Activated CD4-positive, alpha-beta memory T cell treated with anti-CD3 and anti-CD28 coated beads for 36 hours (primary cell): ENCODE measurements around the gene CTXN1. TPM values are rescaled to one million over a fixed set of nuclear protein-coding genes. Genes with fewer than 3 reads are reported as not detected.
"Not testable (repeated sequence)": the region's sequence is repeated elsewhere in the genome, so short reads cannot be mapped to it uniquely, and the experiment has no call there.

ENCODE experiments used
- CTCF ChIA-PET: fragments of 350-600 bp; sonication (Branson Sonifier 250); formaldehyde crosslinking; loops from one replicate; lab custom pipeline; 2021; ENCODE audit warnings: antibody characterized with exemption, inconsistent platforms; lab: Charles Lee
- POLR2A ChIA-PET: fragments of 350-600 bp; sonication (Branson Sonifier 250); formaldehyde crosslinking; loops from one replicate; lab custom pipeline; 2021; ENCODE audit warnings: antibody characterized with exemption; lab: Charles Lee
- DNase-seq: peaks from one replicate; pipeline ENCODE4 v3.0.0-alpha.2; 2020
- H3K27ac Mint-ChIP-seq: one replicate; pipeline ENCODE4 v1.8.0; 2021; ENCODE audit warnings: mixed read lengths
- H3K27me3 Mint-ChIP-seq: one replicate; pipeline ENCODE4 v1.8.0; 2021; ENCODE audit warnings: mixed read lengths
- H3K36me3 Mint-ChIP-seq: one replicate; pipeline ENCODE4 v1.8.0; 2021; ENCODE audit warnings: mixed read lengths
- H3K4me1 Mint-ChIP-seq: one replicate; pipeline ENCODE4 v1.8.0; 2021; ENCODE audit warnings: low read depth, mixed read lengths
- H3K4me3 Mint-ChIP-seq: one replicate; pipeline ENCODE4 v1.8.0; 2021; ENCODE audit warnings: mild to moderate bottlenecking, mixed read lengths
- H3K9me3 Mint-ChIP-seq: one replicate; pipeline ENCODE4 v1.8.0; 2021; ENCODE audit warnings: mixed read lengths
- intact Hi-C: fragments of 100-400 bp; cut with micrococcal nuclease; formaldehyde crosslinking; loops from one replicate; pipeline ENCODE4 v1.15.1; 2023
- total RNA-seq, 2 experiments: library from RNA; stranded (reverse); gene quantifications; one replicate each; pipeline ENCODE4 v1.2.3, GENCODE V29; 2021

The CTXN1 gene
- total RNA-seq, 2 experiments from 2014 or later: 0.29 to 0.77 TPM

DNA sequence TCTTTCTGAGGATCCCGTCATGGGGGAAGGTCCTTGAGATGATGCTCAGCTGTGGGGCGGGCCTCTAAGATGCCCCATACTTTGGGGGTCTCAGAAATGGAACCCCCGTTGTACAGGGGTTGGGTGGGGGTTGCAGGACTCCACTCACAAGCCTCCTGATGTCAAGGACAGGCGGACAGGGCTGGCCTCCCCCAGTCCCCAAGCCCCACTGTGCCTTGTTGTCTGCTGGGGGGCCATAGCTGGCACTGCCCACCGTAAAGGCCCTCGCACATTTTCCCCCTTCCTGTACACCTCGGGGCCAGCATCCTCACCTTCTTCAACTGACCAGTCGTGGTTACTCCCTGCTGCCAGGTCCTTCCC lies 3.1 kb downstream of the CTXN1 start:
- H3K27me3 Mint-ChIP-seq: peaks cover 6% of the 10 kb centered on the region
- CTCF ChIA-PET: interaction anchor here (0.7 to 1.4 kb wide), 3 partner anchors 19 to 69 kb away, joined by 3 to 5 read pairs (median 4); partner anchors contain the start of gene MAP2K7
- no peak overlapping the region for H3K4me3 Mint-ChIP-seq
- intact Hi-C loops: loop anchor here (5.0 kb wide), 1 partner anchor 286 kb away; the partner anchor contains the start of gene STXBP2
- H3K36me3 Mint-ChIP-seq: peaks cover 3% of the 10 kb centered on the region
- peaks cover 30% of the 10 kb centered on the region for H3K4me1 Mint-ChIP-seq
- no peak overlapping the region for H3K27ac Mint-ChIP-seq
- POLR2A ChIA-PET: no interaction called here
- H3K9me3 Mint-ChIP-seq: no peaks in the 10 kb centered on the region
- DNase-seq: no peak

DNA sequence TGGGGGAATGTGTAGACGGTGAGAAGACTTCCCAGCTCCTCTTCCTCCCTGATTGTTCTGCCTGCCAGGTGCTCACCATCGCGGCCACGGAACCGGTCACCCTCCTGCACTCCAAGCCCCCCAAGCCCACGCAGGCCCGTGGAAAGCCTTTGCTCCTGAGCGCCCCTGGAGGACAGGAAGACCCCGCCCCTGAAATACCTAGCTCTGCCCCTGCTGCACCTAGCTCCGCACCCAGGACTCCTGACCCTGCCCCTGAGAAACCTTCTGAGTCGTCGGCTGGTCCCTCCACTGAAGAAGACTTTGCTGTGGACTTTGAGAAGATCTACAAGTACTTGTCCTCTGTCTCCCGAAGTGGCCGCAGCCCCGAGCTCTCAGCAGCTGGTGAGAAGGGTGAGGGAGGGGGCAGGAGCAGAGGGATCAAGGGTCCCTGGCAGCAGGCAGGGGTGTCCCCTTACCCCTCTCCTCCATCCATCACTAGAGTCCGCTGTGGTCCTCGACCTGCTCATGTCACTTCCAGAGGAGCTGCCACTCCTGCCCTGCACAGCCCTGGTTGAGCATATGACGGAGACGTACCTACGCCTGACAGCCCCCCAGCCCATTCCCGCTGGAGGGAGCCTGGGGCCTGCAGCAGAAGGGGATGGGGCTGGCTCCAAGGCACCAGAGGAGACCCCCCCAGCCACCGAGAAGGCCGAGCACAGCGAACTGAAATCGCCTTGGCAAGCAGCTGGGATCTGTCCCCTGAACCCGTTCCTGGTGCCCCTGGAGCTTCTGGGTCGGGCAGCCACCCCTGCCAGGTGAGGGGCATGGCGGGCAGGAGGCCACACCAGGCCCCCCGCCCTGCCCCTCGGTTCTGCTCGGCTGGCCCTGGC lies 3.7 kb downstream of the CTXN1 start:
- Mint-ChIP-seq H3K27ac (no peak overlapping the region), H3K27me3 (peaks cover 6% of the 10 kb centered on the region), H3K4me1 (peaks cover 30% of the 10 kb centered on the region), H3K9me3 (no peaks in the 10 kb centered on the region), H3K4me3 (no peak overlapping the region), H3K36me3 (peaks cover 3% of the 10 kb centered on the region)
- POLR2A ChIA-PET: interaction anchor here (1.7 kb wide), 1 partner anchor 22 kb away, joined by 7 read pairs; the partner anchor contains the start of gene TIMM44
- no peak for DNase-seq
- CTCF ChIA-PET: interaction anchor here (0.7 to 3.5 kb wide), 5 partner anchors 18 to 53 kb away, joined by 3 to 28 read pairs (median 4); partner anchors contain the start of genes MAP2K7 and TIMM44
- intact Hi-C loops: loop anchor here (5.0 kb wide), 1 partner anchor 285 kb away; the partner anchor contains the start of gene STXBP2

DNA sequence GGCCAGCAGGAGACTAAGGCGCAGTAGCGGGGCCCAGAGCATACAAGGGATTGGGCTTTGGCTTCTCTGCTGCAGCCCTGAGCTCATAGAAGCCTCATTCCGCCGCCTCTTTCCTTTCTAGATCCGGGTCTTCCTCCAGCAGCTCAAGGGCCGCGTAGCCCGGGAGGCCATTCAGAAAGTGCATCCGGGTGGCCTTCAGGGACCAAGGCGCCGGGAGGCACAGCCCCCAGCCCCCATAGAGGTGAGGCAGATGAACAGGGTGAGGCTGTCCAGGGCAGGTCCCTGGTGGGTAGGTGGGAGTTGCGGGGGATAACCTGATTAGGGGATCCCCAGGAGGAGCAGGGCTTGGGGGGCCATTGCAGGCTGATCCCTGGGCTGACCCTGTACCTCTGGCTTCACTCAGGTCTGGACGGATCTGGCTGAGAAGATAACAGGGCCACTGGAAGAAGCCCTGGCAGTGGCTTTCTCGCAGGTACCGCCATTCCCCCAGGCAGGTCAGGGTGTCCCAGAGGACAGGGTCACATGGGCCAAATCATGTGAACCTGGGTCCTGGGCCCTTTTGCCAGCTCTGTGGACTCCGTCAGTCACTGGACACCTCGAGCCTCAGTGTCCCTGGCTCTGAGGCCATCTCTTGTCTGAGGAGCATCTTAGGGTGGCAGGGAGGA lies 4.5 kb downstream of the CTXN1 start:
- no peak for DNase-seq
- Mint-ChIP-seq H3K27ac (peak overlapping the region; percentile 84), H3K27me3 (peaks cover 10% of the 10 kb centered on the region), H3K36me3 (peaks cover 3% of the 10 kb centered on the region), H3K9me3 (no peaks in the 10 kb centered on the region), H3K4me3 (peak overlapping the region; percentile 83), H3K4me1 (peaks cover 32% of the 10 kb centered on the region)
- intact Hi-C loops: loop anchor here (5.0 kb wide), 1 partner anchor 284 kb away; the partner anchor contains the start of gene STXBP2
- POLR2A ChIA-PET: interaction anchor here (1.7 kb wide), 1 partner anchor 23 kb away, joined by 7 read pairs; the partner anchor contains the start of gene TIMM44
- CTCF ChIA-PET: interaction anchor here (0.9 to 3.5 kb wide), 8 partner anchors 8 to 353 kb away, joined by 3 to 28 read pairs (median 7); partner anchors contain the start of genes MAP2K7 and TIMM44

DNA sequence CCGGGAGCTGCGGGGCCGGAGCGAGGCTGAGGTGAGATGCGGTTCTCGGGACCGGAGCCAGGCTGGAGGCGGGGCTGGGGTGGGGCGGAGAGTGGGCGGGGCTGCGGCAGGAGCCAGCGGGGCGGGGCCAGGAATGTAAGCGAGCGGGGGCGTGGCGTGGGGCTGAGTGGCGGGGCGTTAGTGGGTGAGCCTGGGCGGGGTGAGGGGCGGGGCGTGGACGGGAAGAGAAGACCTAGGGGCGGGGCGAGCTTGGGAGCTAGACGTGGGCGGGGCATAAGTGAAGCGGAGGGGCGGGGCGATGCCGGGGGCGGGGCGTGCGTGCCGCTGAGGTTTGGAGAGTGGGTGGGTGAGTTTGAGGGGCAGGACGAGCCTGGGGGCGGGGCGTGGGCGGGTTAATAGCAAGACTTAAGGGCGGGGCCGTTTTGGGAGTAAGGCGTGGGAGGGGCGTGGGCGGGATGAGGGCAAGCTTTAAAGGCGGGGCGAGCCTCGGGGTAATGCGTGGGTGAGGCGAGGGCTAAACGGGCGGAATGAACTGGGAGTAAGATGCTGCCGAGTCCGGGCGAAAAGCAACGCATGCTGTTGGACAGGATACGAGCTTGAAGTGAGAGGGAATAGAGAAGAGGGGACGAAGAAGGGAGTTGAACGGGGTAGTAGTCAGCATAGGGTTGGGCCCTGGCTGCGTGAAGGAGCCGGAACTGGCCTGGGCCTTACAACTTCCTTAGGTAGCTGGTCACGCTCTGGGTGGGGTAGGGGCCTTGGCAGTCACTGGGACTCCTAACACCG lies 5.2 kb downstream of the CTXN1 start:
- intact Hi-C loops: loop anchor here (1.0 to 5.0 kb wide), 5 partner anchors 17 to 283 kb away; partner anchors contain the start of genes MAP2K7, STXBP2 and TIMM44

DNA sequence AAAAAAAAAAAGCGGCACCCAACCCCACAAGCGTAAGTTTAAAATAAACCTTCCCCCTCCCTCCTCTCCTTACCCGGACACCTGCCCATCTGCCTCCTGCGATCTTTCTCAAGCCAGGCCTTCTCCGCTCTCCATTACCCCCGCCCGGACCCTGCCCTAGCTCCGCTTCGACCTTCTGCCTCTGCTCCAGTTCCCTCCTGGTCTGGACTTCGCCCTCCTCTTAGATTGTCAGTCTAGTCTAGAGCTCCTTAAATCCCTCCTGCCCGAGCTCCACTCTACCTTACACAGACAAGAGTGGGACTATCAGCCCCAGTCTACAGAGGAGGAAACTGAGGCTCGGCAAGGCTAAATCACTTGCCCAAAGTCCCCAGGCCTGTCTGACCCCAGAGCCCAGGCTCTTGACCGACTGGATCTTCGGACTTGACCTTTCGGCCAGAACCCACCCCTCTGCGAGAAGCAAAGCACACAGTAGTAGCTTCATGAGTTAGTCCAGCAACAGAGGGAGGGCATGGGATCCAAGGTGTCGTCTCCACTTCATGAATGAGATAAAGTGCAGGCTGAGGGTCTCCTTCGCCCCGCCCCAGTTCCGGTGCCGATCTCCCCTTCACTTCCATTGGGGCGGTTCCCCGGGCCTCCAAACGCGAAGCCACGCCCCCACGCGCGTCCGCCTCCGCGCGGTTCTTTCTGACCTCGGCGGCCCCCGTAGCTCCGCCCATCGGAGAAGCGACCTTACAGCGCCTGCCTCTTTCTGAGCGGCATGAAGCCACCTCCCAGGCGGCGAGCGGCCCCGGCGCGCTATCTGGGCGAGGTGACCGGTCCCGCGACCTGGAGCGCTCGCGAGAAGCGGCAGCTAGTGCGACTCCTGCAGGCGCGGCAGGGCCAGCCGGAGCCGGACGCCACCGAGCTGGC lies 6.1 kb downstream of the CTXN1 start, which contains the start of gene SNAPC2:
Gene SNAPC2 (plus strand): TSS at position 729 of the 909 bp plus-strand sequence. CDS start 29 bp downstream, at position 758.
- ChIA-PET CTCF (interaction anchor here (0.5 to 3.5 kb wide), 9 partner anchors 9 to 566 kb away, joined by 3 to 28 read pairs (median 6); partner anchors contain the start of genes MAP2K7 and TIMM44), POLR2A (interaction anchor here (0.9 to 1.7 kb wide), 4 partner anchors 13 to 24 kb away, joined by 3 to 7 read pairs (median 6); partner anchors contain the start of genes MAP2K7 and TIMM44)
- peaks cover 3% of the 10 kb centered on the region for H3K36me3 Mint-ChIP-seq
- H3K27ac Mint-ChIP-seq: peak within 1 kb of the TSS; percentile 84
- peak; percentile 98 for DNase-seq
- peaks cover 33% of the 10 kb centered on the region for H3K4me1 Mint-ChIP-seq
- intact Hi-C loops: loop anchor here (1.0 to 5.0 kb wide), 5 partner anchors 17 to 283 kb away; partner anchors contain the start of genes MAP2K7, STXBP2 and TIMM44
- H3K4me3 Mint-ChIP-seq: peak within 1 kb of the TSS; percentile 83
- peaks cover 22% of the 10 kb centered on the region for H3K27me3 Mint-ChIP-seq
- H3K9me3 Mint-ChIP-seq: no peaks in the 10 kb centered on the region

More for the DNA sequence above, 5.2 kb downstream of the CTXN1 start:
- Mint-ChIP-seq H3K27ac (peak overlapping the region; percentile 84), H3K36me3 (peaks cover 3% of the 10 kb centered on the region), H3K4me1 (peaks cover 31% of the 10 kb centered on the region), H3K27me3 (peaks cover 14% of the 10 kb centered on the region), H3K9me3 (no peaks in the 10 kb centered on the region), H3K4me3 (peak overlapping the region; percentile 83)
- DNase-seq: peak; percentile 100
- ChIA-PET POLR2A (interaction anchor here (1.1 to 1.7 kb wide), 3 partner anchors 14 to 23 kb away, joined by 3 to 7 read pairs (median 7); partner anchors contain the start of genes MAP2K7 and TIMM44), CTCF (interaction anchor here (0.9 to 3.5 kb wide), 9 partner anchors 8 to 567 kb away, joined by 3 to 28 read pairs (median 6); partner anchors contain the start of genes MAP2K7 and TIMM44)

DNA sequence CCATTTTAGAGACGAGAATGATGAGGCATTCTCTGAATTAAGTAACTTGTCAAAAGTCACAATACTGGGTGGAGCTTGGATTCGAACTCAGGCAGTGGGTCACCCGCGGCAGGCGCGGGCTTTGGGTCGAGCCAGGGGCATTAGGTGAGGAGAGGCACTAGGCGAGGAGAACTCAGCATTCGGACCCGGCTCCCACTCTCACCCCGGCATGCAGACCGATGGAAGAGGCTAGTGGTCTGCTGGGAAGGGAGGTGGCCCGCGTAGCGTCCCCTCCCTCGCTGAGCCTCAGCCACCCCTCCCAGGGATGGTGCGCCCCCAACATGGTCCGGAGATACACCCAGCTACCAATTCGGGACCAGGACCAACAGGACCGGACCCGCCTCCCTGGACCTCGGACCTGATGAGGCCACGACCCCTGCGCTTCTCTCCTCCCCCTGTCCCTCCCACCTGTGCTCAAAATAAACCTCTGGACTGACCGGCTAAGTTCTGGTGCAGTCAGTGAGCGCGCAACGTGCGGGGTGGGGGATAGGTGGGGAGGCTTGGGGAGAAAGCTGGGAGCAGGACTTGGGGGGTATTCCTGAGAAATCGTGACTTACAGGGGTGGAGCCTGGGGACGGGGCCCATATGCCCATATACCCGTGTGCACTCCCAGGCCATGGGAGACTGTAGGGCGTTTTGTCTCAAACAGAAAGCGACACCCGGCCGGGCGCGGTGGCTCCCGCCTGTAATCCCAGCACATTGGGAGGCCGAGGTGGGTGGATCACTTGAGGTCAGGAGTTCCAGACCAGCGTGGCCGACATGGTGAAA lies 7.1 kb downstream of the CTXN1 start:
- no peak for DNase-seq
- ChIA-PET POLR2A (interaction anchor here (0.7 to 1.1 kb wide), 3 partner anchors 15 to 25 kb away, joined by 3 to 5 read pairs (median 3); partner anchors contain the start of gene TIMM44), CTCF (interaction anchor here (0.9 to 4.0 kb wide), 8 partner anchors 10 to 50 kb away, joined by 3 to 28 read pairs (median 16); partner anchors contain the start of genes MAP2K7 and TIMM44)
- H3K27ac Mint-ChIP-seq: no peak overlapping the region
- peaks cover 3% of the 10 kb centered on the region for H3K36me3 Mint-ChIP-seq
- no peak overlapping the region for H3K4me3 Mint-ChIP-seq
- H3K9me3 Mint-ChIP-seq: no peaks in the 10 kb centered on the region
- intact Hi-C loops: no loop called here
- H3K27me3 Mint-ChIP-seq: peaks cover 23% of the 10 kb centered on the region
- peaks cover 32% of the 10 kb centered on the region for H3K4me1 Mint-ChIP-seq

DNA sequence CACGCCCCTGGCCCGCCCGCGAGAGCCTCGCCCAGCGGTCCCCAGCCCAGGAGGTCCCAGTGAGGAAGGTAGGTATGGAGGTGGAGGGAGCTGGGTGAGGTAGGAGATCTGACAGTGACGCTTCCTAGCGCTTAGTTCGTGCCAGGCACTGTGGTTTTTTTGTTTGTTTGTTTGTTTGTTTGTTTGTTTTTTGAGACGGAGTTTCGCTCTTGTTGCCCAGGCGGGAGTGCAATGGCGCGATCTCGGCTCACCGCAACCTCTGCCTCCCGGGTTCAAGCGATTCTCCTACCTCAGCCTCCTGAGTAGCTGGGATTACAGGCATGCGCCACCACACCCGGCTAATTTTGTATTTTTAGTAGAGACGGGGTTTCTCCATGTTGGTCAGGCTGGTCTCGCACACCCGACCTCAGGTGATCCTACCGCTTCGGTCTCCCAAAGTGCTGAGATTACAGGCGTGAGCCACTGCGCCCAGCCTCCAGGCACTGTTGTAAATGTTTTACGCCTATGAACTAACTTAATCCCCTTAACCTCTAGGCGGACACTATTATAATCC lies 7.8 kb downstream of the CTXN1 start:
- ChIA-PET CTCF (interaction anchor here (0.9 to 4.0 kb wide), 6 partner anchors 11 to 232 kb away, joined by 3 to 18 read pairs (median 3); partner anchors contain the start of genes MAP2K7 and TIMM44), POLR2A (interaction anchor here (0.7 to 1.6 kb wide), 3 partner anchors 15 to 26 kb away, joined by 3 to 6 read pairs (median 3); partner anchors contain the start of gene TIMM44)
- Mint-ChIP-seq H3K27me3 (peaks cover 23% of the 10 kb centered on the region), H3K4me1 (peaks cover 32% of the 10 kb centered on the region), H3K4me3 (peak overlapping the region; percentile 37)
- DNase-seq, H3K9me3 Mint-ChIP-seq, H3K27ac Mint-ChIP-seq, intact Hi-C loops, H3K36me3 Mint-ChIP-seq: not testable (repeated sequence)

DNA sequence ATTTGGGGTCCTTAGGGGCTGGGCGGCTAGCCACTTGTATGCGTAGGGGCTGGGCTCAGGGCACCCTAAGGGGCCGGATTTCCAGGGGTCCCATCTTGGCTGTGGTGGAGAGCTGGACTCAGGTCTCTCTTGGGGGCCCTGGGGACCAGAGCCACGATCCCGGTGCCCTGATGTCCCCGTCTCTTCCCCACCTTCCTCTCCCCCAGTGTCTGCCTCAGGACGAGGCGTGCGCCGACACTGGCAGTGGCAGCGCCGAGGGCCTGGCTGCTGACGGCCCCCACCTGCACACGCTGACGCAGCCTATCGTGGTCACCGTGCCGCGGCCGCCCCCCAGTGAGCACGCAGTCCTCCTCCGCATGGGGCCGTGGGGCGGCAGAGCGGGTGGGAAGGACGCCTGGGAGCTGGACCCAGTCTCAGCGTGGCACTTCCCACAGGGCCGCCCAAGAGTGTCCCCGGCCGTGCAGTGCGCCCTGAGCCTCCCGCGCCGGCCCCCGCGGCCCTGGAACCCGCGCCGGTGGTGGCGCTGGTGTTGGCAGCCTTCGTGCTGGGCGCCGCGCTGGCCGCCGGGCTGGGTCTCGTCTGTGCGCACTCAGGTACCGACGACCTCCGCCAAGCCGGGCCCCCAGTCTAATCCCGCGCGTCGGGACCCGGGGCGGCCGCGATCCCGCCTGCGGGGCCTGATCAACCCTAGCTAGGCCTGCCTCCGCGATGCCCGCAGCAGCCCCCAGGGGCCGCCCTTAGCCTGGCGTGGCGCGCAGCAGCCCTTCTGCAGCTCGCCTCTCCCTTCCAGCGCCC lies 8.5 kb downstream of the CTXN1 start:
- intact Hi-C loops: no loop called here
- no peaks in the 10 kb centered on the region for H3K9me3 Mint-ChIP-seq

More for the DNA sequence above, 8.5 kb downstream of the CTXN1 start:
- Mint-ChIP-seq H3K36me3 (peaks cover 9% of the 10 kb centered on the region), H3K4me1 (peaks cover 32% of the 10 kb centered on the region), H3K4me3 (peak overlapping the region; percentile 69), H3K27me3 (peaks cover 23% of the 10 kb centered on the region), H3K27ac (no peak overlapping the region)
- ChIA-PET CTCF (interaction anchor here (0.9 to 4.0 kb wide), 7 partner anchors 14 to 349 kb away, joined by 3 to 18 read pairs (median 3); partner anchors contain the start of genes MAP2K7 and TIMM44), POLR2A (interaction anchor here (0.7 to 1.6 kb wide), 3 partner anchors 14 to 27 kb away, joined by 3 to 6 read pairs (median 3); partner anchors contain the start of gene TIMM44)
- DNase-seq: peak; percentile 70
